Heart right ventricle (tissue), 16 donors: ENCODE measurements around the gene ZMAT3. TPM values are rescaled to one million over a fixed set of nuclear protein-coding genes. Genes with fewer than 3 reads are reported as not detected.

ENCODE experiments used
- ATAC-seq, 8 donors: fragments of 200-7000 bp; cut with Tn5 transposase; one replicate each; pipeline ENCODE4 v1.9.1; 2020; ENCODE audit warnings: mild to moderate bottlenecking in 8 of 8, moderate library complexity in 8 of 8, moderate number of reproducible peaks in 1 of 8
- DNase-seq, 2 donors: peaks; one replicate each; pipeline ENCODE4 v3.0.0-alpha.2; 2020
- H3K27ac ChIP-seq, 10 donors: fragments of 200-600 bp; sonication (generic) in 2 of 10; one replicate each; pipeline versions ENCODE4 v1.5.0 to v1.8.0; 2020 to 2022; ENCODE audit warnings: mild to moderate bottlenecking in 3 of 10
- H3K27me3 ChIP-seq, 7 donors: fragments of 200-600 bp; one replicate each; pipeline ENCODE4 v1.8.0; 2021 to 2022; ENCODE audit warnings: mild to moderate bottlenecking in 2 of 7
- H3K36me3 ChIP-seq, 9 donors: fragments of 200-600 bp; sonication (generic) in 1 of 9; one replicate each; pipeline versions ENCODE4 v1.5.0 to v1.8.0; 2020 to 2022; ENCODE audit warnings: mild to moderate bottlenecking in 2 of 9
- H3K4me1 ChIP-seq, 9 donors: fragments of 200-600 bp; sonication (generic) in 1 of 9; one replicate each; pipeline versions ENCODE4 v1.5.0 to v1.8.0; 2020 to 2022; ENCODE audit warnings: mild to moderate bottlenecking in 4 of 9
- H3K4me3 ChIP-seq, 10 donors: fragments of 200-600 bp; sonication (generic) in 2 of 10; one replicate each; pipeline versions ENCODE4 v1.5.0 to v1.8.0; 2020 to 2022; ENCODE audit warnings: mild to moderate bottlenecking in 7 of 10, moderate library complexity in 2 of 10
- H3K9me3 ChIP-seq, 11 donors: fragments of 200-600 bp in 10 of 11; sonication (generic) in 2 of 11; one replicate each; pipeline versions ENCODE4 v1.5.0 to v1.8.0; 2013 to 2022; ENCODE audit warnings: mild to moderate bottlenecking in 2 of 11, control low read depth in 1 of 11, moderate library complexity in 1 of 11
- WGBS, 2 donors: extraction: QIAGEN DNeasy Blood & Tissue Kit; methylation state at CpG; one replicate each; pipeline ENCODE4 v1.1.7; 2013; ENCODE audit warnings: inconsistent platforms in 1 of 2; 5-methylcytosine and 5-hydroxymethylcytosine counted together
- intact Hi-C, 10 donors: fragments of 100-400 bp; cut with DNase I; formaldehyde crosslinking; loops; one replicate each; pipeline versions ENCODE4 v1.11.1 to v1.14.2; 2022
- polyA plus RNA-seq, 2 donors: library from polyadenylated mRNA; stranded (reverse); fragments of 200-250 nt; gene quantifications; one replicate each; pipeline ENCODE4 v1.2.3, GENCODE V29; 2013
- total RNA-seq, 10 donors: library from RNA; stranded (reverse); fragmentation: NEBNext Ultra II Directional in 3 of 10; extraction: Animal tissue kit (Norgen Biotek cat#: 25700) in 3 of 10; gene quantifications; one replicate each; pipeline versions ENCODE4 v1.2.1 to v1.2.4, GENCODE V29; 2021 to 2023
- TF ChIP-seq, protein P1 (sequence below), 9 donors: fragments of 200-600 bp; sonication (generic) in 2 of 9; IDR thresholded peaks; one replicate each; pipeline versions ENCODE4 v1.5.0 to v1.8.0; 2021 to 2022; ENCODE audit warnings: antibody characterized with exemption in 9 of 9, mild to moderate bottlenecking in 5 of 9, moderate library complexity in 1 of 9
- donor health status: Arrhythmogenic right ventricular cardiomyopathy.
- donor health status: ischemic (EF 13 %, LVEDD 7.1; RV severe dilation, severe dysfunction).
- donor health status: healthy with polysubstance abuse.
- donor health status: DM: no; HTN: yes; CAD: no.
- donor health status: DM: no; HTN: no; CAD: no.
- donor health status: ischemic (EF 25% LVEDD 6.9; RV normal size, moderate dysfunction).
- donor health status: ischemic (EF 25% LVEDD 5.7; RV mildly dilated, moderate dysfunction).
- donor health status: healthy.
- donor health status: DM: yes; HTN: yes; CAD: no.
- donor health status: Ischemic cardiomyopathy.
- donor health status: ischemic (EF 35%, LVEDD 5.7; RV mildly dilated, moderate dysfunction).
- donor health status: nonischemic (EF 11% LVEDD 7.7; RV severe dilation, severe dysfunction).
- donor health status: DM: yes; HTN: yes; CAD: no.
- donor health status: PGD.
- donor health status: ischemic (EF 29% LVEDD 5.4; RV normal size, mild dysfunction).
- donor health status: nonischemic (EF 23%, LVEDD 6.1; RV moderate dilation, normal function).

ZMAT3 gene
- total and polyA plus RNA-seq, 12 donors, result 1.8 to 18.2 (median 12.6) TPM

- TF ChIP-seq, protein P1, sequence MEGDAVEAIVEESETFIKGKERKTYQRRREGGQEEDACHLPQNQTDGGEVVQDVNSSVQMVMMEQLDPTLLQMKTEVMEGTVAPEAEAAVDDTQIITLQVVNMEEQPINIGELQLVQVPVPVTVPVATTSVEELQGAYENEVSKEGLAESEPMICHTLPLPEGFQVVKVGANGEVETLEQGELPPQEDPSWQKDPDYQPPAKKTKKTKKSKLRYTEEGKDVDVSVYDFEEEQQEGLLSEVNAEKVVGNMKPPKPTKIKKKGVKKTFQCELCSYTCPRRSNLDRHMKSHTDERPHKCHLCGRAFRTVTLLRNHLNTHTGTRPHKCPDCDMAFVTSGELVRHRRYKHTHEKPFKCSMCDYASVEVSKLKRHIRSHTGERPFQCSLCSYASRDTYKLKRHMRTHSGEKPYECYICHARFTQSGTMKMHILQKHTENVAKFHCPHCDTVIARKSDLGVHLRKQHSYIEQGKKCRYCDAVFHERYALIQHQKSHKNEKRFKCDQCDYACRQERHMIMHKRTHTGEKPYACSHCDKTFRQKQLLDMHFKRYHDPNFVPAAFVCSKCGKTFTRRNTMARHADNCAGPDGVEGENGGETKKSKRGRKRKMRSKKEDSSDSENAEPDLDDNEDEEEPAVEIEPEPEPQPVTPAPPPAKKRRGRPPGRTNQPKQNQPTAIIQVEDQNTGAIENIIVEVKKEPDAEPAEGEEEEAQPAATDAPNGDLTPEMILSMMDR (IDR thresholded peaks at IDR 0.05), result no peak
- intact Hi-C loops, result no loop called here
- H3K27me3 ChIP-seq, result no peaks in the 10 kb centered on the region
- H3K9me3 ChIP-seq, result no peaks in the 10 kb centered on the region
- H3K4me1 ChIP-seq, result no peaks in the 10 kb centered on the region
- H3K27ac ChIP-seq, result no peak overlapping the region
- no peak overlapping the region for H3K4me3 ChIP-seq
- 57 to 65% methylated on average over 2 of the region's 2 CpGs for WGBS, 2 donors
- ATAC-seq (no peak), DNase-seq (no peak)
- H3K36me3 ChIP-seq, result no peaks in the 10 kb centered on the region
Observed at GRCh38 chr3:179083977-179084376, 12.4 kb upstream of the ZMAT3 start.

DNA sequence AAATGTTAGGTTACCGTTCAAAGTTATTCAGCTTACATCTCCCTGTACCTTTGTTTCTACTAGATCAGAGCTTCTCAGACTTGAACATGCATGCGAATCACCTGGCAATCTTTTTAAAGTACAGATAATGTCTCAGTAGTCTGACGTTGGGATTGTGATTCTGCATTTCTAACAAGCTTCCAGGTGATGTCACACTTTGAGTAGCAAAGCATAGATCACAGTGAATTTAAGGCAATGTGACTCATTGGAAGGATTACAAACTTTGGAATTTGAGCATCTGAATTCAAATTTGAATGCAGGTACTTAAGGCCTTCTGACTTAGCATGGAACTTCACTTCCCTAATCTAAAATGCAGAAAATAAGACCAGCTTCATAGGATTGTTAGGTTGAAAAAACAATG is 10.8 kb upstream of the ZMAT3 start:
- H3K9me3 ChIP-seq, result no peaks in the 10 kb centered on the region
- 69 to 72% methylated on average over 3 of the region's 3 CpGs for WGBS, 2 donors
- TF ChIP-seq, protein P1 (IDR thresholded peaks at IDR 0.05), result no peak
- H3K27me3 ChIP-seq, result no peaks in the 10 kb centered on the region
- no peak for ATAC-seq
- H3K36me3 ChIP-seq, result no peaks in the 10 kb centered on the region
- no peak for DNase-seq
- no peak overlapping the region for H3K27ac ChIP-seq
- H3K4me1 ChIP-seq, result no peaks in the 10 kb centered on the region
- H3K4me3 ChIP-seq, result no peak overlapping the region
- intact Hi-C loops, result no loop called here

GRCh38 chr3:179081885-179082284 is 10.3 kb upstream of the ZMAT3 start:
- Histone ChIP-seq H3K4me1 (no peaks in the 10 kb centered on the region), H3K36me3 (no peaks in the 10 kb centered on the region), H3K27me3 (no peaks in the 10 kb centered on the region), H3K4me3 (no peak overlapping the region), H3K27ac (no peak overlapping the region), H3K9me3 (no peaks in the 10 kb centered on the region)
- 68 to 74% methylated on average over 2 of the region's 2 CpGs for WGBS, 2 donors
- no peak for ATAC-seq
- TF ChIP-seq, protein P1 (IDR thresholded peaks at IDR 0.05), result no peak
- intact Hi-C loops, result no loop called here
- DNase-seq, result no peak

GRCh38 chr3:179079537-179079936 is 7.9 kb upstream of the ZMAT3 start:
- Histone ChIP-seq H3K27ac (no peak overlapping the region), H3K4me3 (no peak overlapping the region), H3K27me3 (no peaks in the 10 kb centered on the region), H3K4me1 (no peaks in the 10 kb centered on the region), H3K36me3 (no peaks in the 10 kb centered on the region), H3K9me3 (no peaks in the 10 kb centered on the region)
- TF ChIP-seq, protein P1 (IDR thresholded peaks at IDR 0.05), result no peak
- WGBS, 2 donors, result 81 to 83% methylated on average over 4 of the region's 4 CpGs
- intact Hi-C loops, result loop anchor here in 1 of 10 donors (10.0 kb wide), 1 partner anchor 55 kb away; no protein-coding TSS in a partner anchor
- DNase-seq (no peak), ATAC-seq (no peak)
